GM12878 (cell line): Measurements from ENCODE around the gene ARL15.

ENCODE experiments used
- CTCF ChIP-seq, 3 experiments: IDR thresholded peaks in 2 of 3; conservative IDR thresholded peaks in 1 of 3; 2 replicates each; pipeline ENCODE4 v1.5.1; 2011; ENCODE audit warnings: low read depth in 3 of 3, low read length in 3 of 3, mild to moderate bottlenecking in 3 of 3, control low read depth in 2 of 3, moderate library complexity in 2 of 3, inconsistent platforms in 1 of 3, mixed read lengths in 1 of 3; ENCODE audit not compliant: control insufficient read depth in 2 of 3, insufficient read depth in 1 of 3; ENCODE audit errors: extremely low read depth in 1 of 3
- NFYB ChIP-seq: IDR thresholded peaks from 2 replicates; pipeline ENCODE4 v1.6.1; 2011; ENCODE audit warnings: low read depth, mild to moderate bottlenecking, low read length, improper control_type of control experiment, moderate library complexity; ENCODE audit not compliant: insufficient read depth
- PKNOX1 ChIP-seq: fragments of 450-650 bp; IDR thresholded peaks from 2 replicates; pipeline ENCODE4 v1.6.1; 2016; ENCODE audit warnings: mild to moderate bottlenecking
- SREBF2 ChIP-seq: IDR thresholded peaks from 2 replicates; pipeline ENCODE4 v1.6.1; 2012; ENCODE audit warnings: mild to moderate bottlenecking, low read length
- ZZZ3 ChIP-seq: IDR thresholded peaks from 2 replicates; pipeline ENCODE4 v1.6.1; 2011; ENCODE audit warnings: low read depth; ENCODE audit not compliant: control insufficient read depth, insufficient read length

- TF ChIP-seq CTCF (IDR thresholded peaks at IDR 0.05 in 2 of 3, conservative IDR thresholded peaks at IDR 0.05 in 1 of 3; ENCODE audit: control insufficient read depth in 2 of 3, extremely low read depth in 1 of 3, insufficient read depth in 1 of 3, low read depth in 3 of 3, low read length in 3 of 3) (no peak), SREBF2 (no peak), ZZZ3 (no peak), PKNOX1 (no peak), NFYB (no peak)
These were observed 3.5 kb downstream of the ARL15 start for GRCh38 chr5:54306893-54307292.
